Nephron (organoid): ENCODE measurements around the gene DLG5.

Experiments used
- H3K27ac Mint-ChIP-seq, 3 experiments: 2 replicates each; pipeline ENCODE4 v1.8.0; 2020; ENCODE audit warnings: mixed read lengths in 3 of 3, mild to moderate bottlenecking in 2 of 3, moderate library complexity in 1 of 3
- H3K27me3 Mint-ChIP-seq: 2 replicates; pipeline ENCODE4 v1.8.0; 2021; ENCODE audit warnings: low read depth, mild to moderate bottlenecking, moderate library complexity, mixed read lengths
- H3K36me3 Mint-ChIP-seq: 2 replicates; pipeline ENCODE4 v1.8.0; 2020; ENCODE audit warnings: low read depth, mixed read lengths
- H3K4me1 Mint-ChIP-seq: 2 replicates; pipeline ENCODE4 v1.8.0; 2020; ENCODE audit warnings: mixed read lengths
- H3K4me3 Mint-ChIP-seq, 3 experiments: 2 replicates each; pipeline ENCODE4 v1.8.0; 2020; ENCODE audit warnings: mild to moderate bottlenecking in 3 of 3, mixed read lengths in 3 of 3, moderate library complexity in 2 of 3
- H3K9me3 Mint-ChIP-seq: 2 replicates; pipeline ENCODE4 v1.8.0; 2020; ENCODE audit warnings: mixed read lengths
- CTCF ChIP-seq, 3 experiments: fragments of 200-600 bp; sonication (generic); IDR thresholded peaks; one replicate each; pipeline ENCODE4 v1.5.0; 2021; ENCODE audit warnings: antibody characterized with exemption in 3 of 3; ENCODE audit not compliant: unreplicated experiment in 3 of 3

The DLG5 gene

GRCh38 chr10:77823811-77824542, 102.6 kb downstream of the DLG5 start:
- no peak for TF ChIP-seq CTCF (IDR thresholded peaks at IDR 0.05; ENCODE audit: unreplicated experiment in 3 of 3)
- no peaks in the 10 kb centered on the region for H3K27me3 Mint-ChIP-seq
- H3K4me1 Mint-ChIP-seq: no peaks in the 10 kb centered on the region
- no peak overlapping the region for H3K4me3 Mint-ChIP-seq
- H3K36me3 Mint-ChIP-seq: peaks cover 62% of the 10 kb centered on the region
- H3K9me3 Mint-ChIP-seq: no peaks in the 10 kb centered on the region
- H3K27ac Mint-ChIP-seq: no peak overlapping the region

GRCh38 chr10:77821551-77821950, 105.0 kb downstream of the DLG5 start:
- TF ChIP-seq CTCF (IDR thresholded peaks at IDR 0.05; ENCODE audit: unreplicated experiment in 3 of 3): no peak
- no peaks in the 10 kb centered on the region for H3K4me1 Mint-ChIP-seq
- peaks cover 67% of the 10 kb centered on the region for H3K36me3 Mint-ChIP-seq
- no peak overlapping the region for H3K4me3 Mint-ChIP-seq
- no peaks in the 10 kb centered on the region for H3K27me3 Mint-ChIP-seq
- no peak overlapping the region for H3K27ac Mint-ChIP-seq
- H3K9me3 Mint-ChIP-seq: no peaks in the 10 kb centered on the region

DNA sequence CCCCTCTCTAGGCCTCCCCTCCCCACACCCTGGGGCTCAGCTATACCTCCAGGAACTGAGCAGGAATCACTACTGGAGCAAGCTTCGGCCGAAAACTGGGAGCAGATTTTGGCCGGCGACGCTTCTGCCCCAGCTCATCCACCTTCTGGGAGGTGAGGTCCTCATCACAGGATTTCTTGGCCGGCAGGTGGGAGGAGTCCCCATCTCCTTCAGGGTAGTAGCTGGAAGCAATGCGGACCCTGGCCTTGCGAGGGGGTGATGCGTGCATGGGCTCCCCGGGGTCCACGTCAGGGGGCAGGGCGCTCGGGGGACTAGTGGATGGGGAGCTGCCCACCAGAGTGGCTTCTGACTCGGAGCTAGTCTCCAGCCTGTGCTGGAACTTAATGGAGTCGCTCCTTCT, 105.5 kb downstream of the DLG5 start:
- TF ChIP-seq CTCF (IDR thresholded peaks at IDR 0.05; ENCODE audit: unreplicated experiment in 3 of 3): no peak
- H3K27me3 Mint-ChIP-seq: no peaks in the 10 kb centered on the region
- H3K27ac Mint-ChIP-seq: no peak overlapping the region
- H3K9me3 Mint-ChIP-seq: no peaks in the 10 kb centered on the region
- no peak overlapping the region for H3K4me3 Mint-ChIP-seq
- H3K4me1 Mint-ChIP-seq: no peaks in the 10 kb centered on the region
- peaks cover 69% of the 10 kb centered on the region for H3K36me3 Mint-ChIP-seq

DNA sequence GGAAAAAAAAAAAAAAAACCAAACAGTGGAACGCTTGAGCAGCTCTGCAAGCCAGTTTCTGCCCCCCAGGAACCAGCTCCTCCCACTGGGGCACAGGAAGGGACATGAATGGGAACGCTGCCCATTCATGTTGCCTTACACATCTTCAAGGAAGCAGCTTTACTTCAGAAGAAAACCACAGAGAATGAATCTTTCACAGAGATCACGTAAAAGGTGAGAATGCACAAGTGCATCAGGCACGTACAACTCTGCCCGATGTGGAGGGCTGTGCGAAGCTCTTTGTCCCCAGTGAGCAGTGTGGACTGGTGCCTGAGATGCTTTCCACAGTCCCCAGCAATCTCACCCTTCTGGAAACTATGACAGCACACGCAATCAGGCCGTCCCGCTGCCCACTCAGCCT, 106.2 kb downstream of the DLG5 start:
- Mint-ChIP-seq H3K36me3 (peaks cover 69% of the 10 kb centered on the region), H3K9me3 (no peaks in the 10 kb centered on the region), H3K4me1 (no peaks in the 10 kb centered on the region), H3K4me3 (no peak overlapping the region), H3K27me3 (no peaks in the 10 kb centered on the region), H3K27ac (no peak overlapping the region)
- TF ChIP-seq CTCF (IDR thresholded peaks at IDR 0.05; ENCODE audit: unreplicated experiment in 3 of 3): no peak

DNA sequence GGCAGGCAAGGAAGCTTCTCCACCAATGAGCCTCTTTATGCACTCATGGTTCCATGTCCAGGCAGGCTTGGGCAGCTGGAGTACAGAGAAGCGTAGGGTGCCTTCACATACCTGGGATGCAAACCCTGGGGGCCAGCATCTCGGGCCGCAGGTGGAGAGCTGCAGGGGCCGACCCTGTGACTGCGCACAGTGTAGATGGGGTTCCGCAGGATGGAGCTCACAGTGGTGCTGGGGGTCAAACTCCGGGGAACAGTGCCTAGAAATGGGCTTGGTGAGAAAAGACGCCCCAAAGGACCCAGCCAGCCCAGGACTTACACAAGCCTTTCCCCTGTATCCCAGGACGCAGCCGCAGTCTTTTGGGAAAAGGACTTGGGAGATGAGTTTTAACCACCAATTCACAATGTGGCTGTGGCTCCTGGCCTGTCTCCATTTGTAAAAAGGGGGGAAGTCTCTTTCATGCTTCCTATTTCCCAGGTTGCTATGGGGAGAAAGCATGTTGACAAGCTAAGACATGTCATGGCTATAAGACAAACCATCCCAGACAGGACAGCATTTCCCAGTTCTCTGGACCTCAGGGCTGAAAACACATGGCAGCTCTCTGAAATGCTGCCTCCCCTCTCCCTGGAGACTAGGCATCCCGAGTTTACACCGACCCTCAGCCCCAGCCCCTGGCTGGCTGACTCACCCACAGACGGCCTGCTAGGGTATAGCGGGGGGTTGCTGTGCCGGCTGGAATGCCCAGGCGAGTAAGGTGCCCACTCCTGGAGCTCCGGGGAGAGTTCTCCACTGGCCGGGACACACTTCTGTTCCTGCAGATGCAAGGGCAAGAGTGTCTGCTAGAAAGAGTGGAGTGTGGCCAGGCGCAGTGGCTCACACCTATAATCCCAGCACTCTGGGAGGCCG, 107.1 kb downstream of the DLG5 start:
- no peak for TF ChIP-seq CTCF (IDR thresholded peaks at IDR 0.05; ENCODE audit: unreplicated experiment in 3 of 3)
- no peak overlapping the region for H3K4me3 Mint-ChIP-seq
- no peaks in the 10 kb centered on the region for H3K9me3 Mint-ChIP-seq
- no peaks in the 10 kb centered on the region for H3K4me1 Mint-ChIP-seq
- H3K36me3 Mint-ChIP-seq: peaks cover 67% of the 10 kb centered on the region
- no peak overlapping the region for H3K27ac Mint-ChIP-seq
- H3K27me3 Mint-ChIP-seq: no peaks in the 10 kb centered on the region
